IMR-90 (cell line): ENCODE measurements around the gene TRIM71. TPM values are rescaled to one million over a fixed set of nuclear protein-coding genes. Genes with fewer than 3 reads are reported as not detected.

ENCODE experiments used
- ATAC-seq: fragments of 200-7000 bp; cut with Tn5 transposase; 2 replicates; pipeline ENCODE4 v1.9.1; 2020; ENCODE audit warnings: low read depth, mild to moderate bottlenecking, moderate library complexity
- BruUV-seq: library from RNA; stranded (reverse); fragments of 400-500 nt; replicated peaks from 2 replicates; lab custom pipeline; 2021; lab: Mats Ljungman, UMichigan
- CTCF ChIA-PET: fragments of 300-600 bp; formaldehyde crosslinking; extraction: SDS; loops from one replicate; lab custom pipeline; 2021; ENCODE audit warnings: antibody characterized with exemption; lab: Yijun Ruan, JAX
- POLR2A ChIA-PET: fragments of 300-600 bp; sonication (Branson Sonifier 250); formaldehyde crosslinking; loops from one replicate; lab custom pipeline; 2022; ENCODE audit warnings: antibody characterized with exemption; ENCODE audit not compliant: unreplicated experiment; lab: Charles Lee
- DNase-seq: peaks from one replicate; pipeline ENCODE4 v3.0.0; 2013
- H2AFZ ChIP-seq: replicated peaks from 2 replicates; pipeline ENCODE3; 2013; ENCODE audit warnings: low read length, mild to moderate bottlenecking; ENCODE audit not compliant: poor library complexity
- H2AK5ac ChIP-seq: 2 replicates; pipeline ENCODE4 v1.6.1; 2013; ENCODE audit warnings: low read depth, low read length, inconsistent platforms
- H2AK9ac ChIP-seq: replicated peaks from 2 replicates; pipeline ENCODE3; 2013; ENCODE audit warnings: mild to moderate bottlenecking, low read depth, low read length, moderate library complexity; ENCODE audit not compliant: poor library complexity
- H2BK120ac ChIP-seq: 2 replicates; pipeline ENCODE4 v1.6.1; 2013; ENCODE audit warnings: low read depth, low read length, inconsistent platforms
- H2BK15ac ChIP-seq: 3 replicates; pipeline ENCODE4 v1.6.1; 2013; ENCODE audit warnings: low read depth, low read length, inconsistent platforms
- H2BK20ac ChIP-seq: 2 replicates; pipeline ENCODE4 v1.6.1; 2013; ENCODE audit warnings: low read depth, mild to moderate bottlenecking, inconsistent platforms, low read length, moderate library complexity
- H2BK5ac ChIP-seq: 2 replicates; pipeline ENCODE4 v1.6.1; 2013; ENCODE audit warnings: mild to moderate bottlenecking, low read depth, low read length, inconsistent platforms; ENCODE audit not compliant: poor library complexity, severe bottlenecking
- H3K14ac ChIP-seq: replicated peaks from 2 replicates; pipeline ENCODE4 v1.6.1; 2013; ENCODE audit warnings: low read depth, low read length, inconsistent platforms
- H3K18ac ChIP-seq: 2 replicates; pipeline ENCODE4 v1.6.1; 2013; ENCODE audit warnings: low read depth, low read length, control low read depth
- H3K23ac ChIP-seq: 2 replicates; pipeline ENCODE4 v1.6.1; 2013; ENCODE audit warnings: low read depth, low read length, inconsistent platforms
- H3K27ac ChIP-seq: 2 replicates; pipeline ENCODE4 v1.5.1; 2013; ENCODE audit warnings: mild to moderate bottlenecking, control low read depth, low read length; ENCODE audit not compliant: insufficient read depth
- H3K27me3 ChIP-seq: 2 replicates; pipeline ENCODE4 v1.6.1; 2013; ENCODE audit warnings: low read length; ENCODE audit not compliant: control insufficient read depth, insufficient read depth
- H3K36me3 ChIP-seq: 2 replicates; pipeline ENCODE4 v1.6.1; 2013; ENCODE audit warnings: low read length, mixed read lengths; ENCODE audit not compliant: control insufficient read depth, insufficient read depth
- H3K4ac ChIP-seq: 2 replicates; pipeline ENCODE4 v1.6.1; 2013; ENCODE audit warnings: low read depth, low read length, inconsistent platforms
- H3K4me1 ChIP-seq: 2 replicates; pipeline ENCODE4 v1.6.1; 2013; ENCODE audit warnings: low read length, mixed read lengths; ENCODE audit not compliant: control insufficient read depth, insufficient read depth
- H3K4me2 ChIP-seq: 2 replicates; pipeline ENCODE4 v1.6.1; 2013; ENCODE audit warnings: low read depth, mild to moderate bottlenecking, control low read depth, low read length, moderate library complexity
- H3K4me3 ChIP-seq: 2 replicates; pipeline ENCODE4 v1.5.1; 2013; ENCODE audit warnings: low read depth, mild to moderate bottlenecking, control low read depth, low read length, moderate library complexity; ENCODE audit not compliant: insufficient read depth
- H3K56ac ChIP-seq: 2 replicates; pipeline ENCODE4 v1.6.1; 2013; ENCODE audit warnings: low read length, inconsistent platforms; ENCODE audit not compliant: insufficient read depth; ENCODE audit errors: extremely low read depth
- H3K79me1 ChIP-seq, 2 experiments: 2 replicates each; pipeline ENCODE4 v1.6.1; 2013; ENCODE audit warnings: low read length in 2 of 2, inconsistent platforms in 1 of 2, low read depth in 1 of 2
- H3K9ac ChIP-seq: 2 replicates; pipeline ENCODE4 v1.6.1; 2013; ENCODE audit warnings: low read depth, low read length, control low read depth
- H3K9me1 ChIP-seq: 2 replicates; pipeline ENCODE4 v1.6.1; 2013; ENCODE audit warnings: low read length, inconsistent platforms; ENCODE audit not compliant: insufficient read depth
- H3K9me3 ChIP-seq: 2 replicates; pipeline ENCODE4 v1.6.1; 2013; ENCODE audit warnings: low read length; ENCODE audit not compliant: control insufficient read depth, insufficient read depth
- H4K20me1 ChIP-seq: 2 replicates; pipeline ENCODE4 v1.6.1; 2013; ENCODE audit warnings: low read length, inconsistent platforms; ENCODE audit not compliant: insufficient read depth
- H4K5ac ChIP-seq: 2 replicates; pipeline ENCODE4 v1.6.1; 2013; ENCODE audit warnings: mild to moderate bottlenecking, low read depth, low read length, control low read depth
- H4K8ac ChIP-seq, 2 experiments: 2 replicates each; pipeline ENCODE4 v1.6.1; 2013; ENCODE audit warnings: low read depth in 2 of 2, low read length in 2 of 2, control low read depth in 1 of 2, inconsistent platforms in 1 of 2
- H4K91ac ChIP-seq: 2 replicates; pipeline ENCODE4 v1.6.1; 2013; ENCODE audit warnings: low read depth, low read length, inconsistent platforms; ENCODE audit not compliant: insufficient read depth
- BHLHE40 ChIP-seq: fragments of 150-350 bp; IDR thresholded peaks from 2 replicates; pipeline ENCODE4 v1.6.1; 2016; ENCODE audit warnings: mild to moderate bottlenecking, low read depth, low read length
- FOS ChIP-seq: fragments of 150-350 bp; IDR thresholded peaks from 2 replicates; pipeline ENCODE4 v1.6.1; 2016; ENCODE audit warnings: low read depth, low read length
- MAZ ChIP-seq: IDR thresholded peaks from 2 replicates; pipeline ENCODE4 v1.6.1; 2012; ENCODE audit warnings: low read depth, mild to moderate bottlenecking, low read length, improper control_type of control experiment, moderate library complexity, borderline replicate concordance
- POLR2A ChIP-seq: IDR thresholded peaks from 2 replicates; pipeline ENCODE4 v1.6.1; 2012; ENCODE audit warnings: mild to moderate bottlenecking, low read depth, low read length
- RFX5 ChIP-seq: IDR thresholded peaks from 2 replicates; pipeline ENCODE4 v1.8.0; 2012; ENCODE audit warnings: low read depth, mild to moderate bottlenecking, low read length, moderate library complexity
- WGBS, 2 experiments: methylation state at CpG; one replicate each; pipeline versions ENCODE4 v1.1.5 to v1.1.7; 2013; ENCODE audit warnings: missing lambda C conversion rate in 2 of 2; ENCODE audit not compliant: insufficient read length in 1 of 2; ENCODE audit errors: extremely low coverage in 2 of 2; 5-methylcytosine and 5-hydroxymethylcytosine counted together
- dilution Hi-C: fragments of 300-500 bp; cut with HindIII; formaldehyde crosslinking; loops from one replicate; pipeline ENCODE4 v1.14.3; 2018; ENCODE audit warnings: low sequenced_read_pairs; ENCODE audit not compliant: unreplicated experiment
- in situ Hi-C: fragments of 300-500 bp; cut with MboI; formaldehyde crosslinking; loops from 3 replicates; pipeline ENCODE4 v1.14.3; 2019; ENCODE audit warnings: low sequenced_read_pairs, inconsistent platforms, mixed read lengths
- intact Hi-C: fragments of 100-400 bp; cut with micrococcal nuclease; formaldehyde crosslinking; loops from 2 replicates; pipeline ENCODE4 v1.10.0; 2022
- polyA plus RNA-seq, 3 experiments: library from polyadenylated mRNA; depleted of rRNA; stranded (reverse); fragments of >200 nt; gene quantifications; 2 replicates each; pipeline ENCODE4 v1.2.3, GENCODE V29; 2012; ENCODE audit warnings: low replicate concordance in 1 of 3
- total RNA-seq: library from RNA; depleted of rRNA; stranded (reverse); fragments of >200 nt; gene quantifications from 2 replicates; pipeline ENCODE4 v1.2.3, GENCODE V29; 2012
- TF ChIP-seq, protein P1 (sequence below): fragments of 150-350 bp; IDR thresholded peaks from 2 replicates; pipeline ENCODE4 v1.6.1; 2017; ENCODE audit warnings: mild to moderate bottlenecking, antibody characterized with exemption, low read length, low read depth

TRIM71 gene
- total and polyA plus RNA-seq, 2 of the 4 experiments (the other 2 are of a cell fraction): not detected

DNA sequence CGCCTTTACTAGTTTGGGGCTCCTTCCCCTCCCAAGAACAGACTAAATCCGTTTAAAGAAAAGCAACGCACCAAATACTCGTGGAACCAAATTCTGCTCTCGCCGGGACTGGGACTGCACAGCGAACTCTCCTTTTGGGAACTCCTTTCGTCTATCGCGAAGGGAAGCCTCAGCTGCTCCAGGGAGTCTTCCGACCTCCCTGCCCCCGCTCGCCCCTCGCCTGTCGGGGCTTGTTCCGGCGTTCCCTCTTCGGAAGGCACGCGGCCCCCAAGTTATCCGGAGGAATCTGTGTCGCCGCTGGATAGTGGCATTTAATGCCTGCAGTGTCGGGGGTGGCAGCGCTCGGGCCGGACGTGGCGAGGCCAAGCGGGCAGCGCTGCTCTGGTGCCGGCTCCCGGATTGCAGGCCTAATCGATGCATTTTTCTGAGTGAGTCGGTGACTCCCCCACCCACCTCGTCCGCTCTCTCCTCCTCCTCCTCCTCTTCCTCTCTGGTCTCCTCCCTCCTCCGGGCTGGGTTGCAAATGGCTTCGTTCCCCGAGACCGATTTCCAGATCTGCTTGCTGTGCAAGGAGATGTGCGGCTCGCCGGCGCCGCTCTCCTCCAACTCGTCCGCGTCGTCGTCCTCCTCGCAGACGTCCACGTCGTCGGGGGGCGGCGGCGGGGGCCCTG lies at the start of gene TRIM71 (continued):
- TF ChIP-seq, protein P1, sequence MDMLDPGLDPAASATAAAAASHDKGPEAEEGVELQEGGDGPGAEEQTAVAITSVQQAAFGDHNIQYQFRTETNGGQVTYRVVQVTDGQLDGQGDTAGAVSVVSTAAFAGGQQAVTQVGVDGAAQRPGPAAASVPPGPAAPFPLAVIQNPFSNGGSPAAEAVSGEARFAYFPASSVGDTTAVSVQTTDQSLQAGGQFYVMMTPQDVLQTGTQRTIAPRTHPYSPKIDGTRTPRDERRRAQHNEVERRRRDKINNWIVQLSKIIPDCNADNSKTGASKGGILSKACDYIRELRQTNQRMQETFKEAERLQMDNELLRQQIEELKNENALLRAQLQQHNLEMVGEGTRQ: no peak
- no peak for TF ChIP-seq MAZ

DNA sequence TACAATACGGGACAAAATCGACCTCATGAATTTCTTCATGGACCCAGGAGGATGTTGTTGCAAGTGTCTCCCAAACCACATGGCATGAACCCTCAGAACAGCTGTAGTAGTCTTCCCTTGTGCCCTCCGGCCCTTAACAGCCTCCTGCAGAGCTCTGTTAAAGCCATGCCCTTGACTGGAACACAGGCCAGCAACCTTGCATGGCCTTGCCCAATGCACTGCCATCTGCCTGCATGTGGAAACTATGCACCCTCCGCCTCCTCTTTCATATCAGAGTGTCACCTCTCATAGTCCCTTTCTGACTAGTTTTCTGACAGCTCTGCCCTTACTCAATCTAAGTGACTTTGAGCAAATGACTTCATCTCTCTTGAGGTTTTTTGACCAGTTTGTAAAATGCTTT lies 39.4 kb upstream of the TRIM71 start:
- intact Hi-C loops: no loop called here
- no peaks in the 10 kb centered on the region for H3K79me1 ChIP-seq
- no peak overlapping the region for H2AK5ac ChIP-seq
- H3K4me2 ChIP-seq: no peak overlapping the region
- WGBS, 2 experiments: 86% methylated on average over 4 of the region's 4 CpGs; no CpG with 5 or more reads in 1 of the 2 experiments
- no peak overlapping the region for H3K23ac ChIP-seq
- no peak overlapping the region for H3K4me3 ChIP-seq
- dilution Hi-C loops: no loop called here
- no peak overlapping the region for H3K56ac ChIP-seq
- H2AK9ac ChIP-seq: no peak overlapping the region
- POLR2A ChIA-PET: no interaction called here
- H2BK5ac ChIP-seq: no peak overlapping the region
- H3K27me3 ChIP-seq: peaks cover 4% of the 10 kb centered on the region; the same call in 1 of the 2 replicates
- H3K4ac ChIP-seq: no peak overlapping the region
- no peaks in the 10 kb centered on the region; the same call in 1 of the 2 replicates for H3K4me1 ChIP-seq
- no peak overlapping the region for H3K18ac ChIP-seq
- no peak for DNase-seq
- no peaks in the 10 kb centered on the region for H3K9me3 ChIP-seq
- in situ Hi-C loops: no loop called here
- H4K91ac ChIP-seq: no peak overlapping the region
- no peak overlapping the region for H2BK120ac ChIP-seq
- no peak for TF ChIP-seq FOS
- no peak for TF ChIP-seq MAZ
- no peak for TF ChIP-seq POLR2A
- no peak for TF ChIP-seq RFX5
- TF ChIP-seq BHLHE40: no peak
- no peak overlapping the region for H3K14ac ChIP-seq
- H3K9ac ChIP-seq: no peak overlapping the region
- ATAC-seq: no peak
- no peaks in the 10 kb centered on the region for H3K9me1 ChIP-seq
- H4K8ac ChIP-seq: no peak overlapping the region
- no peak overlapping the region for H2BK20ac ChIP-seq
- BruUV-seq: no TSS peak
- H2AFZ ChIP-seq: no peak overlapping the region
- no peak overlapping the region for H3K27ac ChIP-seq
- no peak overlapping the region for H4K5ac ChIP-seq
- H2BK15ac ChIP-seq: no peak overlapping the region
- CTCF ChIA-PET: no interaction called here
- peaks cover 6% of the 10 kb centered on the region for H3K36me3 ChIP-seq
- H4K20me1 ChIP-seq: no peaks in the 10 kb centered on the region
